GM18520 (cell line): Measurements from ENCODE around the gene ADAP2.
"Not testable (repeated sequence)": the region's sequence is repeated elsewhere in the genome, so short reads cannot be mapped to it uniquely, and the experiment has no call there.

Experiments used
- ATAC-seq: cut with Tn5 transposase; IDR thresholded peaks from one replicate; pipeline ENCODE4 v1.9.1; 2021; ENCODE audit not compliant: unreplicated experiment

ADAP2 gene

GRCh38 chr17:30967911-30968310 lies 46.2 kb downstream of the ADAP2 start:
- not testable (repeated sequence) for ATAC-seq

DNA sequence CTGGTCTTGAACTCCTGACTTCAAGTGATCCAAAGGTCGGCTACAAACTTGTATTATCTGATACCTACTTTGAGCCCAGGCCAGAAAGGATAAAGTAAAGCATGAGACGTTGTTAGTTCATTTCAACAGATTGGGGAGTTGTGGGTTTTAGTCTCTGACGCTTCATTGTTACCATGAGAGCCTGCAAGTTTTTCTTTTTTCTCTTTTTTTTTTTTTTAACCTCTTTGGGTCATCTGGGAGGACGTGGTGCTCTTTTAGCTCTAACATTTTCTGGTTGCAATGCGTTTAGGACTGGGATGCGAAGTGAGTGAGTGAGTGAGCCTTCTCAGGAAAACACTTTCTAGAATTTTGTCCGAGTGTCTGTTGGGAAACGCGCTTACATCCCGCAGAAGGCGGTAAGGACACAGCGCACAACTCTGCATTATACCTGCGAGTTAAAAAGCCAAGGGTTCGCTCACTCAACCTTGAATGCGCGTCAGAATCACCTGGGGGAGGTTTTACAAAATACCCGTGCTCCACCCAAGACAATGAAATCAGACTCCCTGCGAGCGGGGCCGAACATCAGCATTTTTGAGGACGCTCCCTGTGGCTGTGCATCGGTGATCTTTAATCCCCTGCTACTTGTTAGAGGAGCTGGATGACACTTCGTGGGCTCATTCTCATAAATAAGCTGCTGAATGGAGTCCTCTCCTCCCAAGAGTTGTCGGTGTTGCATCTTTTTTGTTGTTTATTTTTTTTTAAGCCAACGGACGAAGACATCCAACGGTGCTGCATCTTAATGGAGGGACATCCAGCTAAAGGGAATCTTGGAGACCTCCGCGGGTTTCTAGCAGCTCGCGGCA lies 48.5 kb downstream of the ADAP2 start:
- no peak for ATAC-seq

- peak; percentile 54 for ATAC-seq
Observed at GRCh38 chr17:30970831-30971567, 49.3 kb downstream of the ADAP2 start, which contains the start of gene RNF135. Gene RNF135 (plus strand): TSS chr17:30971039. CDS start chr17:30971074, 35 bp downstream.

DNA sequence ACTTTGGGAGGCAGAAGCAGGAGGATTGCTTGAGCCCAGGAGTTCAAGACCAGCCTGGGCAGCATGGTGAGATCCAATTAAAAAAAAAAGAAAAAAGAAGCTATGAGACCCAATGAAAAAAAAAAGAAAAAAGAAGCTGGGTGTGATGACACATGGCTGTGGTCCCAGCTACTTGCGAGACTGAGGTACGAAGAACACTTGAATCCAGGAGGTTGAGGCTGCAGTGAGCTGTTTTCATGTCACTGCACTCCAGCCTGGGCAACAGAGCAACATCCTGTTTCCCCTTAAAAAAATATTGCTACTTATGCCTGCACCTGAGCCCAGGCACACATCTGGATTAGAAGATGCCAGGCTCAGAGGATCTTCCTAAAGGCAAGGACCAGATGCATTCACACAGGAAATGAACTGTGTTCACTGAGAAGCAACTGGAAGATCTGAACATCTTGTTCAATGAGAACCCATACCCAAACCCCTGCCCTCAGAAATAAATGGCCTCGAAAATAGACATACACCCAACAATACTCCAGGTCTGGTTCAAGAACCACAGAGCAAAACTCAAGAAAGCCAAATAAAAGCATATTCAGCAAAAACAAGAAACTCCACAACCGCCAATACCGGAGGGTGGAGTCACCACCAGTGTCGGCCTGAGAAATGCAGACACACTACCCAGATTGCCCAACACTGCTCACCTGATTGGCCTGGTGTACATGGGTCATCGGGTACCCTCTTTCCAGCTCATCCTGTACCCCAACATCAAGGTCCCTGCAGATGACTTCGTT lies 53.5 kb downstream of the ADAP2 start:
- ATAC-seq: no peak

GRCh38 chr17:30979919-30980318 lies 58.2 kb downstream of the ADAP2 start:
- ATAC-seq: not testable (repeated sequence)

DNA sequence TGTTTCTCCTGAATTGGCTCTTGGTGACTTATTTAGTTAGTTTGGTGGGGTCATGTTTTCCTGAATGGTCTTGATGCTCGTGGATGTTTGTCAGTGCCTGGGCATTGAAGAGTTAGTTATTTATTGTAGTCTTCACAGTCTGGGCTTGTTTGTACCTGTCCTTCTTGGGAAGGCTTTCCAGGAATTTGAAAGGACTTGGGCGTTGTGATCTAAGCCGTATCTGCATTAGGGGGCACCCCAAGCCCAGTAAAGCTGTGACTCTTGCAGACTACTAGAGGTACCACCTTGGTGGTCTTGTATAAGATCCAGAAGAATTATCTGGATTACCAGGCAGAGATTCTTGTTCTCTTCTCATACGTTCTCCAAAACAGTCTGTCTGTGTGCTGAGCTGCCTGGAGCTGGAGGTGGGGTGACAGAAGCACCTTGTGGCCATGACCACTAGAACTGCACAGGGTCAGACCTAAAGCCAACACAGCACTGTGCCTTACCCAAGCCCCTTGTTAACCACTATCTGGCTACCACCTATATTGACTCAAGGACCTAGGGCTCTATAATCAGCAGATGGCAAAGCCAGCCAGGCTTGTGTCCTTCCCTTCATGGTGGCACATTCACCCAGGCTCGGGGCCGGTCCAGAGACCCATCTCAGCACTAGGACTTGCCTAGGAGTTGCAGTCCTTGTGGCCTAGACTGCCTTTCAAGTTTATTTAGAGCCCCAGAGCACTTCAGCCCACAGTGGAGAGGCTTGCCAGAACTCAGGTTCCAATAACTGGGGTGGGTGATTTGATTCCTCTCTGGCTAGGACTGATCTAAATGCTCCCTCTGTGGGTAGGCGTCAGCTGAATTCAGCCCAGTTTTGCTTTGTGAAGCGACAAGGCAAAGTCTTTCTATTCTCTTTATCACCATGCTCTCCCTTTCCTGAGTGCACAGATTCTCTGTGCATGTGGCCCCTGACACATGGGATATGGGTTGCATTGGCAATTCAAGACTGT lies 60.1 kb downstream of the ADAP2 start:
- no peak for ATAC-seq

DNA sequence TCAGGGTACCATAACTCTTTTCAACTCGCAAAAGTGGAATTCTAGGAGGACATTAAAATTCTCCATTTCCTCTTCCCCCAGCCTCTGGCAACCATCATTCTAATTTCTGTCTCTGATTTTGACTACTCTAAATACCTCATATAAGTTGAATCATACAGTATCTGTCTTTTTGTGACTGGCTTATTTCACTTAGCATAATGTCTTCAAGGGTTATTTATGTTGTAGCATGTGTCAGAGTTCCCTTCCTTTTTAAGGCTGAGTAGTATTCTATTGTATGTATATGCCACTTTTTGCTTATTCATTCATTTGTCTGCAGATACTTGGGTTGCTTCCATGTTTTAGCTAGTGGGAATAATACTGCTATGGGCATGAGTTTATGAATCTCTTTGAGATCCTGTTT lies 61.1 kb downstream of the ADAP2 start:
- ATAC-seq: no peak

GRCh38 chr17:30990458-30990857 lies 68.7 kb downstream of the ADAP2 start:
- ATAC-seq: no peak

GRCh38 chr17:30992551-30992950 lies 70.8 kb downstream of the ADAP2 start:
- no peak for ATAC-seq

- no peak for ATAC-seq
Observed at GRCh38 chr17:30995347-30995746, 73.6 kb downstream of the ADAP2 start.

DNA sequence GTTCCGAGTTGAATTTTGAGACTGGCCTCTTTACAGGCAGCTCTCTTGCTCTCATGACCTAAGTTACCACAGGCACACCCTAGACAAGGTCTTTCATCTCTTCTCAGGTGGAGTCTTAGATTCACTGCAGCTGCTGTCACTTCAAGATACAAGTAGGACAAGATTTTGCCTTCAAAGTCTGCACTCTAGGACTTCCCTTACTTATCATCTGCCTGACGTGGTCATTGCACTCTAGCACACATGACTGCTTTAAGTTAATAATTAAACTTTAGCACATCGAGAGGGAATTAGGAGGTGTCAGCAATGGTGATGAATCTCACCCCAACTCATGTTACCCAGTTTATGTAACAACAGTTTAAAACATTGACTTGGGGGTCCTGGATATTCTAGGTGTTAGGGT lies 74.7 kb downstream of the ADAP2 start:
- no peak for ATAC-seq

- no peak for ATAC-seq
Observed at GRCh38 chr17:30997270-30997669, 75.5 kb downstream of the ADAP2 start.

DNA sequence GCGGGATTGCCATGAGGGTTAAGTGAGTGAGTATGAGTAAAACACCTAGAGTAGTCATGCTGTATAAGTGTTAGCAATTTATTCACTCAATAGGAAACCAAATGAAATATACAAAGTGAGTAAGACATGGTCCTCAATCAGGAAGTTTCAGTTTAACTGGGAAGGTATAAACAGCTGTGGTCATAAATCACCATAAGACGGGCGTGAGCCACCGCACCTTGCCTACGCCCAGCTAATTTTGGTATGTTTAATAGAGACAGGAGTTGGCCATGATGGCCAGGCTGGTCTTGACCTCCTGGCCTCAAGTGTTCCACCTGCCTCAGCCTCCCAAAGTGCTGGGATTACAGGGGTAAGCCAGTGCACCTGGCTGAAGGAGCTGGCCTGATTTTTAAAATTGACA lies 76.1 kb downstream of the ADAP2 start:
- no peak for ATAC-seq

GRCh38 chr17:31002047-31002446 lies 80.3 kb downstream of the ADAP2 start:
- no peak for ATAC-seq

DNA sequence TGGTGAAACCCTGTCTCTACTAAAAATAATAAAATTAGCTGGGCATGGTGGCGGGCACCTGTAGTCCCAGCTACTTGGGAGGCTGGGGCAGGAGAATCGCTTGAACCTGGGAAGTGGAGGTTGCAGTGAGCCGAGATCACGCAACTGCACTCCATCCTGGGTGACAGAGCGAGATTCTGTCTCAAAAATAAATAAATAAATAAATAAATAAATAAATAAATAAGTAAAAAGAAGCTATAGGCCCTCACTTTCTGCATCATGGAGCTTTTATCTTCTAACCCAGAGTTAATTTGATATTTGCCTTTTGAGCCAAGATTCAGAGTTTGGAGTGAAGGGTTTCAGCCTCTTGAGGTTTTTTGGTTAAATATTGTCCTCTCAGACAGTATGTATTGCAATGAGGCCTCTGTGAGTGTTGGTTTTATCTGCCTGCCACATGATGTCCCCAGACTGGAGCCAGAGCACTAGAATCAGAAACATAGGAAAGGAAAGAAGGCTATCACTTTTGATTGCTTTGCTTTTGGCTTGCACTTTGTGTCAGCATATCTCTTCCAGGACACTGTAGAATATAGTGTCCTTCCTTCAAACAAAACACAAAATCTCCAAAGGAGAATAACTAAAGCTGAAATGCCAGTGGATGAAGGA lies 81.6 kb downstream of the ADAP2 start:
- no peak for ATAC-seq

GRCh38 chr17:31004160-31004559 lies 82.4 kb downstream of the ADAP2 start:
- ATAC-seq: no peak

DNA sequence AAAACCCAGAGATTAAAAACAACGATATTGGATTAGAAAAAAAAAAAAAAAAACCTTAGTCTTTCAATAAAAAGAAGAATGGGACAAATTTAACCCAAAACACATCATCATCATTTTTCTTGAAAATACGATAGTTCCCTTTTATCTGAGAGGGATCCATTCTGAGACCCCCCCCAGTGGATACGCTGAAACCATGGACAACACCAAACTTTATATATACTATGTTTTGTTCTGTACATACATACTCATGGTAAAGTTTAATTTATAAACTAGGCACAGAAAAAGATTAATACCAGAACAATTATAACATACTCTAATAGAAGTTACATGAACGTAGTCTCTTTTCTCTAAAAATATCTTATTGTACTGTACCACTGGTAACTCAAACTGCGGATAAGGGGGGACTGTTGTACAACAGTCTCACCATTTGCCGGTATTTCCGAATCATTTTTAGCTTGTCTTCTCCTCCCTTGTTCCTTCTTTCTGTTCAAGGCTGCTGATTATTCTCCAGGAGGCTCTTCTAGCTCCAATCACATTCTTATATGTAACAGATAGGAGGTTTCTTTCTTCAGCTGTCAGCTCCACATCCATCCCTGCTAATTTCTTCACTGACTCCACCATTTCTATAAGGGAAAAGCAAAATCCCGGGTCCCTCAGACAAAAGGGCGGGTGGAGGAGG lies 86.1 kb downstream of the ADAP2 start:
- ATAC-seq: no peak

- peak; percentile 41 for ATAC-seq
Observed at GRCh38 chr17:31008374-31009041, 86.8 kb downstream of the ADAP2 start.
